ENCODE measurements around the gene RASGRP1. TPM values are rescaled to one million over a fixed set of nuclear protein-coding genes. Genes with fewer than 3 reads are reported as not detected.

RASGRP1 gene
- total RNA-seq, 3 donors from 2014 or later (not counting 1 experiment from before 2014, with no cell fraction given): 65.9 to 122 (median 96.5) TPM

DNA sequence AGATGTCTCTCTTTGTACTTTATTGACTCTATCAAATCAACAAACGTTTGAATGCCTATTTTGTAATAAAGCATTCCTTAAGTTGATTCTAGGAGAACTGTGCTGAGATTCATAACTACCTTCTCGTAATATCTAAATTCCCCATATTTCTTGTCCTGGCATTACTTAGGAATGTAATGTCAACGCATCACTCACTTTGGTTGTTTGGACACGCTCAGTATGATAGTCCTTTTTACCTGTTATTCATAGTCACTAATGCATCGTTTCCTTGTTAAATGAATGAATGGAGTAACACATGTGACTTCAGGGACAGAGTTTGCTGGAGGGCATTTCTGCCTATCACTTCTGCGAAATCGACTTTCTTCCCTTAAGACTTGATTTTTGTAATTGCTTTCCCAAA, 44.1 kb upstream of the RASGRP1 start:
- no peaks in the 10 kb centered on the region for H3K27me3 ChIP-seq (ENCODE audit: control insufficient read depth, insufficient read depth, low read length)
- WGBS (ENCODE audit: insufficient coverage): 95% methylated on average over 7 of the region's 7 CpGs
- Mint-ChIP-seq H3K36me3 (no peaks in the 10 kb centered on the region), H3K4me3 (no peak overlapping the region), H3K27me3 (ENCODE audit: low read depth in 2 of 2) (peaks cover 0 to 2% of the 10 kb centered on the region in 2 donors), H3K4me1 (peaks cover 64 to 66% of the 10 kb centered on the region in 2 donors), H3K9me3 (no peaks in the 10 kb centered on the region), H3K27ac (peak overlapping the region in 1 of 2 donors; percentile 85)
- H3K4me1 ChIP-seq (ENCODE audit: control insufficient read depth, insufficient read depth, low read length): peaks cover 35% of the 10 kb centered on the region
- H3K4me3 ChIP-seq (ENCODE audit: low read length): no peak overlapping the region
- H3K36me3 ChIP-seq (ENCODE audit: control insufficient read depth, insufficient read depth, low read length): no peaks in the 10 kb centered on the region
- no peak for DNase-seq
- TF ChIP-seq, protein P1, sequence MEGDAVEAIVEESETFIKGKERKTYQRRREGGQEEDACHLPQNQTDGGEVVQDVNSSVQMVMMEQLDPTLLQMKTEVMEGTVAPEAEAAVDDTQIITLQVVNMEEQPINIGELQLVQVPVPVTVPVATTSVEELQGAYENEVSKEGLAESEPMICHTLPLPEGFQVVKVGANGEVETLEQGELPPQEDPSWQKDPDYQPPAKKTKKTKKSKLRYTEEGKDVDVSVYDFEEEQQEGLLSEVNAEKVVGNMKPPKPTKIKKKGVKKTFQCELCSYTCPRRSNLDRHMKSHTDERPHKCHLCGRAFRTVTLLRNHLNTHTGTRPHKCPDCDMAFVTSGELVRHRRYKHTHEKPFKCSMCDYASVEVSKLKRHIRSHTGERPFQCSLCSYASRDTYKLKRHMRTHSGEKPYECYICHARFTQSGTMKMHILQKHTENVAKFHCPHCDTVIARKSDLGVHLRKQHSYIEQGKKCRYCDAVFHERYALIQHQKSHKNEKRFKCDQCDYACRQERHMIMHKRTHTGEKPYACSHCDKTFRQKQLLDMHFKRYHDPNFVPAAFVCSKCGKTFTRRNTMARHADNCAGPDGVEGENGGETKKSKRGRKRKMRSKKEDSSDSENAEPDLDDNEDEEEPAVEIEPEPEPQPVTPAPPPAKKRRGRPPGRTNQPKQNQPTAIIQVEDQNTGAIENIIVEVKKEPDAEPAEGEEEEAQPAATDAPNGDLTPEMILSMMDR (IDR thresholded peaks at IDR 0.05): no peak
- no peak overlapping the region for H3K27ac ChIP-seq (ENCODE audit: low read length)
- no peaks in the 10 kb centered on the region for H3K9me3 ChIP-seq (ENCODE audit: control insufficient read depth, insufficient read depth, low read length)
- no peak for ATAC-seq
- intact Hi-C loops (cut with micrococcal nuclease): no loop called here

DNA sequence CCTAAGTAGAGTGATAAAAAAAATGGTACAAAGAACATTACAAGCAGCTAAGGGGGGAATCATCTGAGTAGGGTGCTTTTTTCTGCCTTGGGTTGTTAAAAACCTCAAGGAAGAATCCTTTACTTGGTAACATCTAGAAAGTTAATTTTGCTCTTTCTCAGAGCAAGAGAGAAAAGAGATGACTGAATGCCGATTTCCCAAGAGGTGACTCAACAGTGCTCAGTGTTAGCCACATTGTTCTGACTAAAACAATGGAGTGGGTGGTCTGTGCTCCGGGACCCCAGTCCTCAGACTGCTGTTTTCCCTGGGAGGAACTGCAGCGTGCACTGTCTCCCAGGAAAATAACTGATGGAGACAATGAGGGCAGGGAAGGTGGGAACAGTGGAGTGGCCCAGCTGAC, 41.1 kb upstream of the RASGRP1 start:
- intact Hi-C loops (cut with micrococcal nuclease): no loop called here
- Histone ChIP-seq H3K36me3 (ENCODE audit: control insufficient read depth, insufficient read depth, low read length) (no peaks in the 10 kb centered on the region), H3K4me1 (ENCODE audit: control insufficient read depth, insufficient read depth, low read length) (peaks cover 9% of the 10 kb centered on the region), H3K9me3 (ENCODE audit: control insufficient read depth, insufficient read depth, low read length) (no peaks in the 10 kb centered on the region), H3K27ac (ENCODE audit: low read length) (no peak overlapping the region), H3K4me3 (ENCODE audit: low read length) (no peak overlapping the region), H3K27me3 (ENCODE audit: control insufficient read depth, insufficient read depth, low read length) (no peaks in the 10 kb centered on the region)
- no peak for ATAC-seq
- DNase-seq: no peak
- Mint-ChIP-seq H3K9me3 (no peaks in the 10 kb centered on the region), H3K4me3 (no peak overlapping the region), H3K4me1 (peaks cover 35 to 37% of the 10 kb centered on the region in 2 donors), H3K27ac (no peak overlapping the region), H3K36me3 (no peaks in the 10 kb centered on the region), H3K27me3 (ENCODE audit: low read depth in 2 of 2) (peaks cover 0 to 2% of the 10 kb centered on the region in 2 donors)
- TF ChIP-seq, protein P1 (IDR thresholded peaks at IDR 0.05): no peak
- 83% methylated on average over 3 of the region's 3 CpGs for WGBS (ENCODE audit: insufficient coverage)

DNA sequence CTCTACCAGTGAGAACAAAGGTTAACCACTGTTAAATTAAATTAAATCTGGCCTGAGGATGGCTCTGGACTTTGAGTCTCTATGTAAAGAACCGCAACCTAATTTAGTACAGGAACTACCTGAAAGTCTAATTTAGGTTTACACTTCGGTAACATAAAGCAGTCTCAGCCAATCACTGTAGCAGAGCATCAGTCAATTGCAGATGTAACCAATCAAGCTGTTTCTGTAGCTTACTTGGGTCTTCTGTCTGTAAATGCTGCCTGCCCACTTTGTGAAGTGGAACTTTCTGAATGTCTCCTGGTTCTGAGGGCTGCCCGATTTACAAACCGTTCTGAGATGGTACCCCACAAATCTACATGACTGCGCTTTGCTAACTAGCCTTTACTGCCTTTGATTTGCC, 39.1 kb upstream of the RASGRP1 start:
- Mint-ChIP-seq H3K27me3 (ENCODE audit: low read depth in 2 of 2) (peaks cover 0 to 2% of the 10 kb centered on the region in 2 donors), H3K27ac (no peak overlapping the region), H3K4me1 (peaks cover 15 to 17% of the 10 kb centered on the region in 2 donors), H3K36me3 (no peaks in the 10 kb centered on the region), H3K9me3 (no peaks in the 10 kb centered on the region), H3K4me3 (no peak overlapping the region)
- DNase-seq: no peak
- no peaks in the 10 kb centered on the region for H3K36me3 ChIP-seq (ENCODE audit: control insufficient read depth, insufficient read depth, low read length)
- no peaks in the 10 kb centered on the region for H3K9me3 ChIP-seq (ENCODE audit: control insufficient read depth, insufficient read depth, low read length)
- H3K27ac ChIP-seq (ENCODE audit: low read length): no peak overlapping the region
- ATAC-seq: no peak
- TF ChIP-seq, protein P1 (IDR thresholded peaks at IDR 0.05): no peak
- no peaks in the 10 kb centered on the region for H3K27me3 ChIP-seq (ENCODE audit: control insufficient read depth, insufficient read depth, low read length)
- intact Hi-C loops (cut with micrococcal nuclease): no loop called here
- H3K4me3 ChIP-seq (ENCODE audit: low read length): no peak overlapping the region
- whole genome bisulfite sequencing (ENCODE audit: insufficient coverage): 90% methylated on average over 5 of the region's 5 CpGs
- H3K4me1 ChIP-seq (ENCODE audit: control insufficient read depth, insufficient read depth, low read length): no peaks in the 10 kb centered on the region
